OCI-LY1 (cell line): ENCODE measurements around the gene CPSF6.
"Not testable (repeated sequence)": the region's sequence is repeated elsewhere in the genome, so short reads cannot be mapped to it uniquely, and the experiment has no call there.

Experiments
- H2AFZ ChIP-seq: fragments of 200-600 bp; sonication (generic), shearing (Covaris generic); 2 replicates; pipeline ENCODE4 v1.6.0; 2014; ENCODE audit warnings: antibody characterized with exemption, mild to moderate bottlenecking, low read length
- H3F3A ChIP-seq: fragments of 200-600 bp; sonication (generic), shearing (Covaris generic); 2 replicates; pipeline ENCODE4 v1.6.0; 2014; ENCODE audit warnings: mild to moderate bottlenecking, antibody characterized with exemption, low read length, moderate library complexity; ENCODE audit not compliant: insufficient read depth
- H3K27ac ChIP-seq: fragments of 200-600 bp; sonication (generic); 2 replicates; pipeline ENCODE4 v1.5.1; 2014; ENCODE audit warnings: low read length, mixed run types, mild to moderate bottlenecking, low read depth; ENCODE audit not compliant: poor library complexity, severe bottlenecking
- H3K27me3 ChIP-seq: fragments of 200-600 bp; sonication (generic); 2 replicates; pipeline ENCODE4 v1.6.0; 2014; ENCODE audit warnings: antibody characterized with exemption, mild to moderate bottlenecking, low read length, moderate library complexity; ENCODE audit not compliant: insufficient read depth
- H3K36me3 ChIP-seq: fragments of 200-600 bp; sonication (generic); 2 replicates; pipeline ENCODE4 v1.6.1; 2014; ENCODE audit warnings: mild to moderate bottlenecking, antibody characterized with exemption, low read length, moderate library complexity, mixed read lengths; ENCODE audit not compliant: insufficient read depth
- H3K4me1 ChIP-seq: fragments of 200-600 bp; sonication (generic); 2 replicates; pipeline ENCODE4 v1.5.1; 2014; ENCODE audit warnings: mild to moderate bottlenecking, low read length, moderate library complexity; ENCODE audit not compliant: insufficient read depth, severe bottlenecking
- H3K4me2 ChIP-seq: fragments of 200-600 bp; sonication (generic), shearing (Covaris generic); 2 replicates; pipeline ENCODE4 v1.6.1; 2014; ENCODE audit warnings: low read length
- H3K4me3 ChIP-seq: fragments of 200-600 bp; sonication (generic); 2 replicates; pipeline ENCODE4 v1.5.1; 2014; ENCODE audit warnings: low read length, low read depth, mild to moderate bottlenecking, mixed read lengths; ENCODE audit not compliant: poor library complexity, severe bottlenecking
- H3K79me2 ChIP-seq: fragments of 200-600 bp; shearing (Covaris generic); 2 replicates; pipeline ENCODE4 v1.6.1; 2016; ENCODE audit warnings: mixed run types, low read length, mixed read lengths; ENCODE audit not compliant: insufficient read depth
- H3K9ac ChIP-seq: fragments of 200-600 bp; sonication (generic), shearing (Covaris generic); 2 replicates; pipeline ENCODE4 v1.6.1; 2014; ENCODE audit warnings: mild to moderate bottlenecking, low read length, mixed read lengths
- H3K9me2 ChIP-seq: fragments of 200-600 bp; sonication (generic), shearing (Covaris generic); 2 replicates; pipeline ENCODE4 v1.6.1; 2014; ENCODE audit warnings: low read depth, mild to moderate bottlenecking, low read length, mixed read lengths
- H3K9me3 ChIP-seq: fragments of 200-600 bp; shearing (Covaris generic); 2 replicates; pipeline ENCODE4 v1.6.1; 2014; ENCODE audit warnings: low read length, mixed read lengths
- H4K20me1 ChIP-seq: fragments of 200-600 bp; sonication (generic), shearing (Covaris generic); 2 replicates; pipeline ENCODE4 v1.6.0; 2016; ENCODE audit warnings: mild to moderate bottlenecking, low read length; ENCODE audit not compliant: insufficient read depth
- CTCF ChIP-seq: fragments of 200-600 bp; sonication (generic), shearing (Covaris generic); IDR thresholded peaks from 2 replicates; pipeline ENCODE4 v1.5.1; 2017; ENCODE audit warnings: mild to moderate bottlenecking, antibody characterized with exemption, low read length, moderate library complexity, mixed read lengths
- EZH2 ChIP-seq: fragments of 200-600 bp; sonication (generic), shearing (Covaris generic); IDR thresholded peaks from 2 replicates; pipeline ENCODE4 v1.8.0; 2017; ENCODE audit warnings: borderline replicate concordance, mixed run types, mild to moderate bottlenecking, antibody characterized with exemption, low read length, moderate library complexity, mixed read lengths

The CPSF6 gene

GRCh38 chr12:69304284-69304683 lies 64.9 kb downstream of the CPSF6 start:
- Histone ChIP-seq H3K4me1 (no peaks in the 10 kb centered on the region), H3K4me3 (no peak overlapping the region), H3K4me2 (no peak overlapping the region), H3K27me3 (no peaks in the 10 kb centered on the region; the same call in 1 of the 2 replicates), H3K9me3 (peaks cover 6% of the 10 kb centered on the region; the same call in 1 of the 2 replicates), H3K9ac (no peak overlapping the region), H3K9me2 (no peaks in the 10 kb centered on the region), H3K79me2 (no peaks in the 10 kb centered on the region), H3K36me3 (no peaks in the 10 kb centered on the region), H3F3A (no peaks in the 10 kb centered on the region), H4K20me1 (no peaks in the 10 kb centered on the region), H3K27ac (no peak overlapping the region), H2AFZ (no peak overlapping the region)
- no peak for TF ChIP-seq CTCF
- TF ChIP-seq EZH2 = no peak

- H3K4me1 ChIP-seq = no peaks in the 10 kb centered on the region
- no peaks in the 10 kb centered on the region for H3F3A ChIP-seq
- no peak overlapping the region for H3K4me3 ChIP-seq
- H3K36me3 ChIP-seq = no peaks in the 10 kb centered on the region
- H3K9ac ChIP-seq = no peak overlapping the region
- TF ChIP-seq EZH2 = no peak
- no peak for TF ChIP-seq CTCF
- no peaks in the 10 kb centered on the region for H3K9me2 ChIP-seq
- H3K4me2 ChIP-seq = no peak overlapping the region
- no peaks in the 10 kb centered on the region for H3K79me2 ChIP-seq
- no peaks in the 10 kb centered on the region for H4K20me1 ChIP-seq
- no peak overlapping the region for H3K27ac ChIP-seq
- H3K9me3 ChIP-seq = peaks cover 4% of the 10 kb centered on the region; the same call in 1 of the 2 replicates
- H3K27me3 ChIP-seq = no peaks in the 10 kb centered on the region
- H2AFZ ChIP-seq = no peak overlapping the region
These were observed 70.1 kb downstream of the CPSF6 start for GRCh38 chr12:69309461-69309860.

- no peaks in the 10 kb centered on the region for H3K9me2 ChIP-seq
- H3K4me2 ChIP-seq = no peak overlapping the region
- H3K4me3 ChIP-seq = no peak overlapping the region
- H3K9me3 ChIP-seq = no peaks in the 10 kb centered on the region
- no peak overlapping the region for H3K27ac ChIP-seq
- H2AFZ ChIP-seq = no peak overlapping the region
- H3K27me3 ChIP-seq = no peaks in the 10 kb centered on the region
- TF ChIP-seq CTCF (no peak), EZH2 (no peak)
- no peaks in the 10 kb centered on the region for H3K4me1 ChIP-seq
- H3K36me3 ChIP-seq = no peaks in the 10 kb centered on the region
- no peak overlapping the region for H3K9ac ChIP-seq
- no peaks in the 10 kb centered on the region for H3K79me2 ChIP-seq
- H4K20me1 ChIP-seq = no peaks in the 10 kb centered on the region
- H3F3A ChIP-seq = no peaks in the 10 kb centered on the region
These were observed 73.8 kb downstream of the CPSF6 start for GRCh38 chr12:69313209-69313608.

DNA sequence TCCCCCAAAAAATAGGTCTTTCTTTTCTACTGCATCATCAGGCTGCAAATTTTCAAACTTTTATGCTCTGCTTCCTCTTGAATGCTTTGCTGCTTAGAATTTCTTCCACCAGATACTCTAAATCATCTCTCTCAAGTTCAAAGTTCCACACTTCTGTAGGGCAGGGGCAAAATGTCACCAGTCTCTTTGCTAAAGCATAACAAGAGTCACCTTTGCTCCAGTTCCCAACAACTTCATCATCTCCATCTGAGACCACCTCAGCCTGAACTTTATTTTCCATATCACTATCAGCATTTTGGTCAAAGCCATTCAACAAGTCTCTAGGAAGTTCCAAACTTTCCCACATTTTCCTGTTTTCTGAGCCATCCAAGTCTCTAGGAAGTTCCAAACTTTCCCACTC lies 77.4 kb downstream of the CPSF6 start:
- H3K27me3 ChIP-seq, H3K79me2 ChIP-seq, H3K4me2 ChIP-seq, H3K9ac ChIP-seq, H3K9me2 ChIP-seq, H3K4me3 ChIP-seq, H3F3A ChIP-seq, H3K9me3 ChIP-seq, H2AFZ ChIP-seq, H3K4me1 ChIP-seq, H3K36me3 ChIP-seq, H4K20me1 ChIP-seq, H3K27ac ChIP-seq: not testable (repeated sequence)

- H3K4me1 ChIP-seq, H3K9me3 ChIP-seq: not testable (repeated sequence)
These were observed 77.9 kb downstream of the CPSF6 start for GRCh38 chr12:69317233-69317632.

More at GRCh38 chr12:69317233-69317632, 77.9 kb downstream of the CPSF6 start:
- H3K27me3 ChIP-seq, H3K9me2 ChIP-seq, H3K79me2 ChIP-seq, H3K9ac ChIP-seq, H2AFZ ChIP-seq, H3F3A ChIP-seq, H3K4me2 ChIP-seq, H3K36me3 ChIP-seq, H4K20me1 ChIP-seq, H3K27ac ChIP-seq, H3K4me3 ChIP-seq: not testable (repeated sequence)
